Measurements from ENCODE around the gene EEA1.

Gene EEA1

GRCh38 chr12:92730758-92731157 lies 198.3 kb downstream of the EEA1 start:
- H3K4me1 ChIP-seq (ENCODE audit: control insufficient read depth, insufficient read depth, low read length): no peaks in the 10 kb centered on the region
- WGBS, 2 experiments: 97 to 99% methylated on average over 5 of the region's 5 CpGs
- H3K9me3 ChIP-seq (ENCODE audit: control insufficient read depth, low read length): no peaks in the 10 kb centered on the region
- H3K36me3 ChIP-seq (ENCODE audit: control insufficient read depth, insufficient read depth, low read length): no peaks in the 10 kb centered on the region
- H3K27ac ChIP-seq (ENCODE audit: insufficient read depth, low read depth, low read length, poor library complexity, severe bottlenecking): no peak overlapping the region
- no peak overlapping the region for H3K4me3 ChIP-seq (ENCODE audit: insufficient read depth, low read depth, low read length)
- no peaks in the 10 kb centered on the region for H3K27me3 ChIP-seq (ENCODE audit: control insufficient read depth, insufficient read depth, low read length, poor library complexity, severe bottlenecking)

DNA sequence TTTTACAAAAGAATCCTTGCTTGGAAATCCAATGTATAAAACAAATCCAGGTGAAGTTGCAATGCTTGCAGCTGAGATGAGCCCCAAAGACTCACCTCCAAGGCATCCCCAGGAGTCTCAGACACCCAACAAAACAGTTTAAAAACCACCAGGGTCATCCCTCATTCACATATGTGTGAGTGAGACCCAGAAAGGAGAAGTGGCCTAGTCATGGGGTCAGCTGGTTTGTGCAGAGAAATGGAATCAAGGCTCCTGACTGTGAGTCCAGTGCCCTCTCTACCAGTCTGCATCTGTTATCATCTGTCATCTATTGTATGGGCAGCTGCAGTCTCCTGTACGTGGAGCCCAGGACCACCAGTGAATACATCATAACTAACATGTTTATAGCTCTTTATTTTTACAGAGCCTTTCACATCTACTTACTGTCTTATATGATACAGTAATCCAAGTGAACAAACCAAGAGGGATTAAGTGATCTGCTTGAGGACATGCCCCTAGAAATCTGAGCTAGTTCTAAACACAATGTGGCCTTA lies 199.3 kb downstream of the EEA1 start:
- H3K4me3 ChIP-seq (ENCODE audit: insufficient read depth, low read depth, low read length): no peak overlapping the region
- no peaks in the 10 kb centered on the region for H3K4me1 ChIP-seq (ENCODE audit: control insufficient read depth, insufficient read depth, low read length)
- no peaks in the 10 kb centered on the region for H3K9me3 ChIP-seq (ENCODE audit: control insufficient read depth, low read length)
- H3K27me3 ChIP-seq (ENCODE audit: control insufficient read depth, insufficient read depth, low read length, poor library complexity, severe bottlenecking): no peaks in the 10 kb centered on the region
- 70 to 81% methylated on average over 1 of the region's 1 CpG for WGBS, 2 experiments
- no peak overlapping the region for H3K27ac ChIP-seq (ENCODE audit: insufficient read depth, low read depth, low read length, poor library complexity, severe bottlenecking)
- H3K36me3 ChIP-seq (ENCODE audit: control insufficient read depth, insufficient read depth, low read length): no peaks in the 10 kb centered on the region

DNA sequence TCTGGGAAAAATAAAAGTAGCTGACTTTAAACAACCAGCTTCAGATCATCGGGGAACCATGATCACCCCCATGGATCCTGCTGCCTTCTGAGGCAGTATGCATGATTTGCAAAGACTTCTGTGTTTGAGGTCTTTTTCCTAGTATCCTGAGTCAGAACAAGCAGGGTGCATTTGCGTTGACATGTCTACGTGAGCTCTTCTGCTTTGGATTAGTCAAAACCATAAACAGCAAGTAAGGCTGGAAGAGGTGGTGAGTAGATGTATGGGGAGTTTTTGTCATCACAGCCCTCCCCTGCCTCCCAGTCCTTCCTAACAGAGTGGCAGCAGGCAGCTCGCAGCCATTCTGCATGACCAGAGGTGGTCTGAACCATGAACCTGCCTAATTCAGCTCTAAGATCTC lies 202.2 kb downstream of the EEA1 start:
- Histone ChIP-seq H3K9me3 (ENCODE audit: control insufficient read depth, low read length) (no peaks in the 10 kb centered on the region), H3K27ac (ENCODE audit: insufficient read depth, low read depth, low read length, poor library complexity, severe bottlenecking) (no peak overlapping the region), H3K27me3 (ENCODE audit: control insufficient read depth, insufficient read depth, low read length, poor library complexity, severe bottlenecking) (no peaks in the 10 kb centered on the region), H3K4me1 (ENCODE audit: control insufficient read depth, insufficient read depth, low read length) (no peaks in the 10 kb centered on the region), H3K36me3 (ENCODE audit: control insufficient read depth, insufficient read depth, low read length) (no peaks in the 10 kb centered on the region), H3K4me3 (ENCODE audit: insufficient read depth, low read depth, low read length) (no peak overlapping the region)
- WGBS, 2 experiments: 67 to 69% methylated on average over 4 of the region's 4 CpGs

DNA sequence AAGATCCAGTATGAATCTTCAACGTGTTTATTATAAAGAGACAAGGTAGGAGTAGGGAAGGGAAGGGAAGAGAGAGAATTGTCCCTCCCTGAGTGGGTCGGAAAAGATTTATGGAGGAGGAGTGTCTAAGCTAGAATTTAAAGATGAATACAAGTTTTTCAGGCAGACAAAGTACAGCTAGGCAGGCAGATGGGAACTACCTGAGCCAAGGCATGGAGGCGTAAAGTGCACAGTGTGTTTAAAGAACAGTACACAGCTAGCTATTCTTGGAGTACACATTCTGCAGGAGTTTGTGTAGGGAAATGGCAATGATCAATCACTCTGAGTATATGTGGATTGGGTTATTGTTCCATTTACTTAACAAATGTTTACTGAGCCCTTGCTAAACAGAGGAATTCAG lies 206.2 kb downstream of the EEA1 start:
- Histone ChIP-seq H3K27ac (ENCODE audit: insufficient read depth, low read depth, low read length, poor library complexity, severe bottlenecking) (no peak overlapping the region), H3K27me3 (ENCODE audit: control insufficient read depth, insufficient read depth, low read length, poor library complexity, severe bottlenecking) (no peaks in the 10 kb centered on the region), H3K4me3 (ENCODE audit: insufficient read depth, low read depth, low read length) (no peak overlapping the region), H3K4me1 (ENCODE audit: control insufficient read depth, insufficient read depth, low read length) (no peaks in the 10 kb centered on the region), H3K36me3 (ENCODE audit: control insufficient read depth, insufficient read depth, low read length) (no peaks in the 10 kb centered on the region), H3K9me3 (ENCODE audit: control insufficient read depth, low read length) (no peaks in the 10 kb centered on the region)
- 94 to 95% methylated on average over 3 of the region's 3 CpGs for WGBS, 2 experiments

GRCh38 chr12:92721656-92722055 lies 207.4 kb downstream of the EEA1 start:
- Histone ChIP-seq H3K27ac (ENCODE audit: insufficient read depth, low read depth, low read length, poor library complexity, severe bottlenecking) (no peak overlapping the region), H3K27me3 (ENCODE audit: control insufficient read depth, insufficient read depth, low read length, poor library complexity, severe bottlenecking) (no peaks in the 10 kb centered on the region), H3K4me3 (ENCODE audit: insufficient read depth, low read depth, low read length) (no peak overlapping the region), H3K36me3 (ENCODE audit: control insufficient read depth, insufficient read depth, low read length) (no peaks in the 10 kb centered on the region), H3K4me1 (ENCODE audit: control insufficient read depth, insufficient read depth, low read length) (no peaks in the 10 kb centered on the region), H3K9me3 (ENCODE audit: control insufficient read depth, low read length) (no peaks in the 10 kb centered on the region)
- 67 to 100% methylated on average over 1 of the region's 1 CpG for WGBS, 2 experiments

DNA sequence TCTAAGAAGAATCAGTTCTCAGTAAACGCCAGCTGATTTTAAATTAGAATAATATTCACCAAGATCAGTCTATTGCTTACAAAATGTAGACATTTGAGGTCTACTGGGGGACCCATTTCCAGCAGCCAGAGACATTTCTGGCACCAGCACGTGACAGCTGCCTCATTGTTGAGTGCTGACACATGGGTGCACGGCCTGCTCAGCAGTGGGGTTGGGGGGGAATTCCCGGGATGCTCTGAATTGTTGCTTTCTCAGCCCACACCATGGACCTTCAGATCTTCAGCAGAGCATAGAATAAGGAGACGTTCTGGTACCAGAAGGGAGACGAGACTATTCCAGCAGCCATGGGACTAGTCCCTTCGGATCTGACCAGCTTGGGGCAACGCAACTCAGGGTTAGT lies 208.0 kb downstream of the EEA1 start:
- 89 to 92% methylated on average over 8 of the region's 8 CpGs for WGBS, 2 experiments
- H3K27ac ChIP-seq (ENCODE audit: insufficient read depth, low read depth, low read length, poor library complexity, severe bottlenecking): no peak overlapping the region
- no peaks in the 10 kb centered on the region for H3K9me3 ChIP-seq (ENCODE audit: control insufficient read depth, low read length)
- no peaks in the 10 kb centered on the region for H3K4me1 ChIP-seq (ENCODE audit: control insufficient read depth, insufficient read depth, low read length)
- no peaks in the 10 kb centered on the region for H3K36me3 ChIP-seq (ENCODE audit: control insufficient read depth, insufficient read depth, low read length)
- H3K4me3 ChIP-seq (ENCODE audit: insufficient read depth, low read depth, low read length): no peak overlapping the region
- H3K27me3 ChIP-seq (ENCODE audit: control insufficient read depth, insufficient read depth, low read length, poor library complexity, severe bottlenecking): no peaks in the 10 kb centered on the region

Measured in ectodermal cell (in vitro differentiated cells).